ENCODE data around the gene ISYNA1.

The ISYNA1 gene

GRCh38 chr19:18437491-18438330 lies at the start of gene ISYNA1:
ISYNA1 (minus strand) TSS chr19:18438133; CDS start chr19:18437979, 154 bp downstream.
- peak in 2 of 3 experiments; percentile 72 to 76 for DNase-seq

- DNase-seq = no peak
Measured at GRCh38 chr19:18486746-18487145, 48.8 kb upstream of the ISYNA1 start.

DNA sequence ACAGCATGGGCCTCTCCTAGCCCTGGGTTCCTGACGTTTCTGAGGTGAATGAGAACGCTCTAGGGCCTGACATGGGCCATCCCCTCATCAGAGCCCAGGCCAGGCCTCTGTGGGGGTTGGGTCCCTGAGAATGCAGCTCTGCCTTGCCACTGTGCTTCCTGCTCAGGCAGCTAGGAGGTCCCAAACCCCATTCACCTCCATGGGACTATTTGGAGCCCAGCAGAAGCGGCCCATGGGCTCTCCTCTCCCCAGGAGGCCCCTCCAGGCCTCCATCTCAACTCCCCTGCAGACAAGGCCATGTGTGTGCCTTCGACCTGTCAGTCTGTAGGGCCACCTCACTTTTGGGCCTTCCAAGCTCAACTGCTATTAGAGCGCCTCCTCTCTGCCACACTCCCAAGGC lies 47.1 kb upstream of the ISYNA1 start:
- no peak for DNase-seq

GRCh38 chr19:18483119-18483890 lies 45.4 kb upstream of the ISYNA1 start:
- peak in 2 of 3 experiments; percentile 34 to 72 for DNase-seq

- no peak for DNase-seq
Measured at GRCh38 chr19:18481505-18482222, 43.7 kb upstream of the ISYNA1 start.

DNA sequence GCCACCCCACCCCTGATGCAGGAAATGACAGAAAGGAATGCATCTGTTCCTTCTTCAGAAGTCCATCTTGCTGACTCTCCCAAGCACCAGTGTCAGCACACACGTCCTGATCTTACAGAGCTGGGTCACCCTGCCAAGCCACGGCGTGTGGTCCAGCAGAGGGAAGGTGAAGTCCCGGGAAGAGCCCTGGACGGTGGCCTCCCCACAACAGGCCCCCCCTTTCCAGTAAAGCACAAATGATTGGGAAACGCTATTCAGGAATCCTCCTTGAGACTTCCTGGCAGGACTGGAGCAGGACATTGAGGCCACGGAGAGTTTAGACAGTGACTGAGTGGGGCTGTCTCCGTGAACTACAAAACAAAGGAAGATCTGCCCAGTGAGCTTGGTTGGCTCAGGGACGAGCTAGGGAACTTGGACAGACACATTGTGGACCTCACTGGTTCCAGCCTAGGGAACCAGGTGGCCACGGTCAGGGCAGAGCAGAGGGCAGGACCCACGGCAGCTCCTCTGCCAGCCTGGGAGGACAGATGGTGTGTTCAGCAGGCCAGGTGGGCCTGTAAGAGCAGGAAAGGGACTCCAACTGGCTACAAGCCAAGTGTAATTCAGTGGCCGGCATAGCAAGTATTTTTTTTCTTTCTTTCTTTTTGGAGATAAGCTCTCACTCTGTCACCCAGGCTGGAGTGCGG lies 42.2 kb upstream of the ISYNA1 start:
- DNase-seq = peak in 2 of 3 experiments; percentile 13 to 60

GRCh38 chr19:18478545-18479311 lies 40.8 kb upstream of the ISYNA1 start:
- DNase-seq = peak in 1 of 3 experiments; percentile 3

DNA sequence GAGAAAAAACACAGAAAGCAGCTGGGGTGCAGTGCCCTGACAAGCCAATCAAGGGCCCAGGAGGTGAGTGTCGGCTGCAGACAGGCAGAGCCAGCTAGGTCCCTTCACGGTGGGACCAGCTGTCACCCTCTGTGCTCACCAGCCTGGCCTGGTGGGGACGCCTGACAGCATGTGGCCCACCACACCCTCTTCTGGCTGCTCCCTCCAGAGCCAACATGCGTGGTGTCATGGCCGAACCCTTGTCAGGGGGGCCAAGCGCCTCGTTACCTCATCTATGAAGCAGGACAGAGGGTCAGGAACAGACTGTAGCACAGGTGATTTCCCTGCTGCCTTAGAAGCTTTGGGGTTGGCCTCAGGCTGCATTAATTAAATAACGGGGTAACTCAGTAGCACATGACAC lies 40.0 kb upstream of the ISYNA1 start:
- DNase-seq = no peak

DNA sequence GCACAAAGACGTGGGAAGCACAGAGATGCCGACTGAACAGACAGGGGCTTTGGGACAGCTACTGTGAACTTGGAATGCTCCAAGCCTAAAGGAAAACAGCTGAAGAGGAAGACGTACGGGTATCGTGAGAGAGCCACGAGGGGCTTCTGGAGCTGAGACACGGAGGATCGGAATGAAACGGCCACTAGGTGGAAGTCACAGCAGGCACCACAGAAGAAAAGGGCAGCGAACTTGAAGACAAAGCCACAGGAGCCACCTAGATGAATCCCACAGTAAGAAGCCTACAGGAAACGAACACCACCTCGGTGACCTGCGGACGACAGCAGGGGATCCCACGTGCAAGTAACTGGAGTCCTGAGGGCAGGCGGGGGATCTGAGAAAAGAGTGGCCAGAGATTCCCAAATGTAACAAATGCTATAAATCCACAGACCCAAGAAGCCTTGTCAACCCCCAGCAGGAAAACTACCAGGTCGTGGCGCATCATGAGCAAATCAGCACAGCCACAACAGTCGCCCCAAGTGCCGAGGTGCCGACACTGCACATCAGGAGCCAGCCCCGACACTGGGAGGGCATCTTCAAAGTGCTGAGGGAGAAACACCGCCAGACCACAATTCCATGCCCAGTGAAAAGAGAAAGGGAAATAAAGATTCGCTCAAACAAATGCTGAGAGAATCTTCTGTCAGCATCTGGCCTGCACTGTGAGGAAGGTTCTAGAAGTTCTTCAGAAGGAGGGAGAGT lies 39.3 kb upstream of the ISYNA1 start:
- peak in 1 of 3 experiments; percentile 5 for DNase-seq

- no peak for DNase-seq
Measured at GRCh38 chr19:18476507-18477041, 38.6 kb upstream of the ISYNA1 start.

DNA sequence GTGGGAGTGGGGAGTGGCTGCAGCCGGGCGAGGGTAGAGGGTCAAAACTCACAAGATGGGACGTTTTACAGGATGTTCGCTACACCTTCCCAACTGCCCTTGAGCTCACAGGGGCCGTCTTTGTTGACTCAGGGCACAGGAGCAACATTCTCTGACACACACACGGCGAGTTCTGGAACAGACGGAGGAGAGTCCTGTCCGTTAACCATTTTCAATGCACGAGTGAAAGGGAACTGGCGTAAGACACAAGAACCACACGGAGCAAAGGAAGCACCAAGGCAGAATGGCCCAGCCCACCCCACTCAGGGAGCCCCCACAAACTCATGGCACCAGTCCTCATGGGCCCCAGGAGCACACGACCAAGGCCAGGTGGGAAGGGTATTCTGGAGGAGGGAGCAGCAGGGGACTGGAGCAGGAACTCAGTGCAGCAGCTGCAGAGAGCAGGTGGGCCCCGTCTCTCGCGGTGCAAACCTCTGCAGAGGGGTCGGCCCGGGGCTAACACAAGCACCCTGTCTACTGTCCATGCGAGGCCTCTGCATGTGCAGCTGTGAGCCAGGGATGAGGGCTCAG lies 37.9 kb upstream of the ISYNA1 start:
- peak in 1 of 3 experiments; percentile 15 for DNase-seq

DNA sequence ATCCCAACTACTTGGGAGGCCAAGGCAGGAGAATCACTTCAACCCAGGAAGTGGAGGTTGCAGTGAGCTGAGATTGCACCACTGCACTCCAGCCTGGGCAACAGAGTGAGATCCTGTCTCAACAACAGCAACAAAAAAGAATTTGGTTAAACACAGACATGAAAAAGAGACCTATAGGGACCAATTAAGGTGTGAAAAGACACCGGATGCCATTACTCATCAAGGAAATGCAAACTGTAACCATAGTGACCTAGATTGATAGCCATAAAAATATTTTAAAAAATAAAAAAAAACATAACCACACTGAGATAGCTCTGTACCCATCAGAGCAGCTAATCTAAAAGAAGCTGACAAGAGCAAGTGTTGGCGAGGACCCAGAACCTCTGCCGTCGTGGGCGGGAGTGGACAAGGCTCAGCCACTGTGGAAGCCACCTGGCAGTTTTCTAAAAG lies 37.1 kb upstream of the ISYNA1 start:
- DNase-seq = no peak

- DNase-seq = no peak
Measured at GRCh38 chr19:18474366-18474887, 36.5 kb upstream of the ISYNA1 start.

GRCh38 chr19:18473706-18474087 lies 35.8 kb upstream of the ISYNA1 start:
- no peak for DNase-seq

GRCh38 chr19:18473003-18473705 lies 35.2 kb upstream of the ISYNA1 start:
- no peak for DNase-seq

DNA sequence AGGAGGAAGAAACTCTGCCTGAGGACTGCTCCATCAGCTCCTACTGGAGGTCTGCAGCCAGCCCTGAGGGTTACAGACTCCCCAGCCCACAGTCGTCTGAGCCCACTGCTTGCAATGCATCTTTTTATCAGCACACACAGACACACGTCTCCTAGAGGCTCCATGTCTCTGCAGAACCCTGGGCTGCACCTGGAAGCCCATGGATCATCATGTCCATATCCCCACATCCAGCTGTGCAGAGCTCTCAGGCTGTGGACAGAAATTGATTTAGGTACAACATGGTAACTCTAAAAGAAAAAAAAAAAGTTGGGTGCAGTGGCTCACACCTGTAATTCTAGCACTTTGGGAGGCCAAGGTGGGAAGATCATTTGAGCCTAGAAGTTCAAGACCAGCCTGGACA lies 32.9 kb upstream of the ISYNA1 start:
- no peak for DNase-seq

DNA sequence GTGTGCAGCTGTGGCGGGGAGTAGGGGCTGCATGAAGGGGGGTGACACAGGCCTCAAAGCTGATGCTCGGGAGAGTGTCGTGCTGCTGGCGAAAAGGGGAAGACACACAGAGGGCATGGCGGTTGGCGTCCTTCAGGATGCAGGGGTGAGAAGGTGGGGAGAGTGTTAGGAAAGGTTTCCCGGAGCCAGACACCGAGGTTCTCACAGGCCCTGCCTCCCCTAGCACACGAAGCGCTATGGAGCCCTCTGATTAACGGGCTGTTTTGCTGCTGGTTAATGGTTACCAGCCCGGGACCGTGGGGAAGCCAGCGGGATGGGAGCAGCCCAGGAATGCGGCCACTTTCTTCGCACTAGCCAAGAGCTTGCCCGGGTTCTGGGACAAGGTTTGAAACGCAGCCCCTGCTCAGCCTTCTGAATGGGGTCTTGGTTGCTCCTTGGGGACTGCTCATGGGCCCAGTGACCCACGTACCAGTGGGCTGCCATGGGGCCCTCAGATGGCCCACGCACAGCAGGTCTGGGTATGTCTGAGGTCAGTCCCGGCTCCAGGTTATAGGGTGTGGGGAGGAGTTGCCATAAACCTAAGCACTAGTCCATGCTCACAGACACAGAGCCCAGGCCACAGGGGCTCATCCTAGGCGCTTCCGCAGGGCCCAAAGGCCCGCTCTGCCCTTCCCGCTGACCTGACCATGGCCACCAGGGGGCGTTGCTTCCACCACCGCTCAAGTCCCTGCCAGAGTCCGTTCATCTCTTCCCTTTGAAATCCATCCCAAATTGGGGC lies 31.3 kb upstream of the ISYNA1 start:
- peak in 1 of 3 experiments; percentile 21 for DNase-seq

DNA sequence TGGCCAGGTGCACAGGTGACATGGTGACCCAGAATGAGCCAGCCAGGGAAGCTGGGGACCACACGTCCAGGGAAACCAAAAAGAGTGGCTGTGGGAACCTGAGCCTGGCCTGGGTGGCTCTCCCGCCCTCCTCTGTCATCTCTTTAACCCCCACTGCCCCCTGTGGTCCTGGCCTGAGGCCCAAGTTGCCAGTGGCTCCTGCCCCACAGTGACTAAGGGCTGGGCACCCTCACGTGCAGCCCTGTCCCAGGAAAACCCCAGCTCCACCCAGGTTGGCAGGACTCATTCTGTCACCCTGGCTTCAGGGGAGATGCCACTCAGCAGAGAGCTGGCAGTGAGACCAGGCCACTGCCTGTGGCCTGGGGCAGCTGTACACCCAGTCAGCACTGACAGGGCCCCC lies 30.6 kb upstream of the ISYNA1 start:
- DNase-seq = no peak

DNA sequence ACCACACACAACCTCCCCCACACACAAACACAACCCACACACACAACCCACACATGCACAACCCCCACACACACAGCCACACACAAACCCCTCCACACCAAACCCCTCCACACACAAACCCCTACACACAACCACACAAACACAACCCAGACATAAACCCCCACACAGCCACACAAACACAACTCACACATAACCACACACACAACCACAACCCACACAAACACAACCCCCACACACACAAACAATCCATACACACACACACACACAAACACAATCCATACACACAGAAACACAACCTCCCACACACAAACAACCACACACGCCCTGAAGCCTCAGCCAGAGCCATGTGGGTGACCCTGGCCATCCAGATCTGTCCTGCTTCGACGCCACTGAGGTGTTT lies 30.0 kb upstream of the ISYNA1 start:
- DNase-seq = no peak

Data from NCI-H1417 (cell line).